Renal cortical epithelial cell (primary cell): ENCODE data around the gene NEURL1. TPM values are rescaled to one million over a fixed set of nuclear protein-coding genes. Genes with fewer than 3 reads are reported as not detected.

Experiments used
- DNase-seq: peaks from one replicate; pipeline ENCODE4 v3.0.0-alpha.2; 2011; ENCODE audit warnings: low read depth
- total RNA-seq: library from RNA; depleted of rRNA; stranded (reverse); fragments of >200 nt; gene quantifications from 2 replicates; pipeline ENCODE4 v1.2.3, GENCODE V29; 2014

NEURL1 gene, protein sequence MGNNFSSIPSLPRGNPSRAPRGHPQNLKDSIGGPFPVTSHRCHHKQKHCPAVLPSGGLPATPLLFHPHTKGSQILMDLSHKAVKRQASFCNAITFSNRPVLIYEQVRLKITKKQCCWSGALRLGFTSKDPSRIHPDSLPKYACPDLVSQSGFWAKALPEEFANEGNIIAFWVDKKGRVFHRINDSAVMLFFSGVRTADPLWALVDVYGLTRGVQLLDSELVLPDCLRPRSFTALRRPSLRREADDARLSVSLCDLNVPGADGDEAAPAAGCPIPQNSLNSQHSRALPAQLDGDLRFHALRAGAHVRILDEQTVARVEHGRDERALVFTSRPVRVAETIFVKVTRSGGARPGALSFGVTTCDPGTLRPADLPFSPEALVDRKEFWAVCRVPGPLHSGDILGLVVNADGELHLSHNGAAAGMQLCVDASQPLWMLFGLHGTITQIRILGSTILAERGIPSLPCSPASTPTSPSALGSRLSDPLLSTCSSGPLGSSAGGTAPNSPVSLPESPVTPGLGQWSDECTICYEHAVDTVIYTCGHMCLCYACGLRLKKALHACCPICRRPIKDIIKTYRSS
- total RNA-seq, result 0.05 and 1.4 TPM in 2 replicates

DNA sequence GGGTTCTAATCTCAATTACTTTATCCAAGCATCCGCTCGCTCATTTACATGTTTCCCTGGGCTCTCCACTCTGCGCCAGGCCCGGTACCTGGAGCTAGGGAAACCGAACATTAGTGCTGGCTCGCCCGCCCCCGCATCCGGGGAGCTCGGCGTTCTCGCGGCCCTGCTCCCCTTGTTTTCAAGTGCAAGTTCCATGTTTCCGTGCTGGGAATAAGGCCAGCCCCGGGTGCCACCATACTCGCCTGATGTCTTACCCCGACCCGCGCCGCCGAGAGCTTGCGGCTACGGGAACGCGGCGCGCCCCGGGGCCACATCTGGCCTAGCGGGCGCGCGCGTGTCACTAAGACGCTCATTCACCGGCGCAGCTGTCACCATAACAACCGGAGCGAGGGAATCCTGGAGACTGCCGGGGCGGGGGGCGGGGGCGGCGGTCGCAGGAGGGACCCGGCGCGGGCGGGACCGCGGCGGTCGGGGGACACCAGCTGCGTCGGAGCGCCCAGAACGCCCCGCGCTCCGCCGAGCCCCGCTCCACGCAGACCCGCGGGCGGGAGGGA is at the start of gene NEURL1:
NEURL1 (plus strand) TSS at position 344 of the 554 bp plus-strand sequence. CDS start 683 bp downstream, outside the sequence.
- DNase-seq, result no peak

DNA sequence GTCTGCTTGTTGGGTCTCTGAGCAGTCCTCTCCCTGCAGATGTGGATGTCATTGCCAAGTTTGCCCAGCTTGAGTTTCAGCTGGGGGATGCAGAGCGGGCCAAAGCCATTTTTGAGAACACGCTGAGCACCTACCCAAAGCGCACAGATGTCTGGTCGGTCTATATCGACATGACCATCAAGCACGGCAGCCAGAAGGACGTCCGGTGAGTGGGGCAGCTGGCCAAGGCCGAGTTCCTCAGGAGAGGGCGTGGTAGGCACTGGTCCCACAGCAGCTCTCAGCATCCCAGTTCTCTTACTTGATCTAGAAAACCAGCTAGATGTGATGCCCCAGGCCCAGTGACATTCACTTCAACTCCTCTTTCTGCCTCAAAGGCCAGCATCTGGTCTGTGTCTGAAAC is 49.0 kb upstream of the NEURL1 start:
- DNase-seq, result no peak

DNA sequence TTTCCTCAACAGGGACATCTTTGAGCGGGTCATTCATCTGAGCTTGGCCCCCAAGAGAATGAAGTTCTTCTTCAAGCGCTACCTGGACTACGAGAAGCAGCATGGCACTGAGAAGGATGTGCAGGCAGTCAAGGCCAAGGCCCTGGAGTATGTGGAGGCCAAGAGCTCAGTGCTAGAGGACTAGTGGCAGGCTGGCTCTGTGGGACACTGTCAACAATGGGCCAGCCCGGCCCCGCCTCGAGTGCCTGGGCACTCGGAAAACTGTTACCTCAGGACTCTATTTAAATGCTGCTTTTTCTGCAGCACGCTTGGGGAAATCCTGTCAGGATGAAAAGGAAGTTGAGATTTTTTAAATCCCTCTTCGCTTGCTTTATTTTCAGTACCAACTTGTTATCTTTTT is 48.1 kb upstream of the NEURL1 start:
- no peak for DNase-seq

DNA sequence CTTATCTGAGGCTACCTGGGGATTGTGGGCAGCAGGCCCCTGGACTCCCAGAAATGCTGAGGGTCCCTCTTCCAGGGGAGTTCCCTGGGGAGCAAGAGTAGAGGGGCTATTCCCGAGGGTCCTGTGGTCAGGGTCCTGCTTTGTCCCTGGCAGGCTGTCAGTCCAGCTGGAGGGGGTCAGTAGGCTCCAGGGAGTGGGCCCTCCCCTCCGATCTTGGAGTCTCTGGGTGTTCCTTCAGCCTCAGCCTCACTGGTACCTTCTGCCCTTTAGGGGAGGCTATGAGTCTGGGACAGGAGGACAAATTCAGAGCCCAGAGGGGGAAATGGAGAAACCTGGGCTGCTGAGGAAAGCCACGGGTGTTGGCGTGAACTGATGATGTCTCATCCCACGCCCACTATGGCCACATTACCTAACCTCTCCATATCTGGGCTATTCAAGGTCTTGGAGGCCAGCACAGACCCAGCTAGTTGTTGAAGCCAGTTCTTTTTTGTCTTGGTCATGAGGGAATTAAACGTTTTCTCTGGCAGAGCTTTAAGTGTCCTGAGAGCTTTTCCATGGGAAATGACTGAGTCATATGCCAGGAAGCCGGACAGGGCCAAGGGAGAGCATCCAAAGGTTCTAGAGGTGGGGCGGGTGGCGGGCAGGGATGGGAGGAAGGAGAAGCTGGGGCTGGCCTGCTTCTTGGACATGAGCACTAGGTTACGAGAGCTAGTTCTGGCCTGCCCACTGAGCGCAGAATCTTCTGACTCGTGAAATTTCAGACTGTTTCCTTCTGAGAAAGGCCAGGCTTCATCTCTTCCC is 47.5 kb upstream of the NEURL1 start:
- no peak for DNase-seq

DNA sequence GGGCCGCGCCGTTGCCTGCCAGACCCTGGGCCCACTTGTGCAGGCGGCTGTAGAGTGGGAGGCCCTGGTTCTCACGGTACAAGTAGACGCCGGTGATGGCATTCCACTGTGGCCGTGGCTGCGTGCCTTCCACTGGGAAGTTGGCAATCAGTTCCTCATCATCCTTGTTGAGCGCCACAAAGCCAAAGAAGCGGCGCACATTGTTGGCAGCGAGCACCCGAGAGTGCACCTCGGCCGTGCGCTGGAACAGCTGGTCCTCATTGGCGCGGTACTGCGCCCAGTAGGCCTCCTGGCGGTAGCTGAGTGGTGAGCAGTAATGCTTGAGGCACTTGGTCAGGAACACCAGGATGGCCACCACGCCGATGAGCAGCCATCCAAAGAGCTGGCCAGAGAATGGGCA is 46.3 kb upstream of the NEURL1 start:
- no peak for DNase-seq

DNA sequence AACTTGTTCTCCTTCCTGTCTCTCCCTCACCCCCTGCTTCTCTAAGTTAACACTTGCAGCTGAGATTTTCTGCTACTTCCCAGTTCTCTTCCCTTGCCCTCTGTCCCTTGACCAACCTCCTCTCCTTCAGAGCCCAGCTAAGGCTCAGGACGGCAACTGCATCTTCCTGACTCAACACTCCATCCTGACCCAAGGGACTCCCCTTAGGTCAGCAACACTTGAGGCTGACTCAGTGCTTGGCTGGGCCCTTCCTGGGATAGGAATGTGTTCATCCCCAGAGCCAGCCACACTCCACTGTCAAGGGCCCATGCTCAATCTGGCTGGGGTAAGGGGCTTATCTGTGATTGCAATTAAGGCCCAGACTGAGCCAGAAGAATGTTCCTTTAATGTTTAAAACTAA is 44.8 kb upstream of the NEURL1 start:
- DNase-seq, result peak; percentile 53

DNA sequence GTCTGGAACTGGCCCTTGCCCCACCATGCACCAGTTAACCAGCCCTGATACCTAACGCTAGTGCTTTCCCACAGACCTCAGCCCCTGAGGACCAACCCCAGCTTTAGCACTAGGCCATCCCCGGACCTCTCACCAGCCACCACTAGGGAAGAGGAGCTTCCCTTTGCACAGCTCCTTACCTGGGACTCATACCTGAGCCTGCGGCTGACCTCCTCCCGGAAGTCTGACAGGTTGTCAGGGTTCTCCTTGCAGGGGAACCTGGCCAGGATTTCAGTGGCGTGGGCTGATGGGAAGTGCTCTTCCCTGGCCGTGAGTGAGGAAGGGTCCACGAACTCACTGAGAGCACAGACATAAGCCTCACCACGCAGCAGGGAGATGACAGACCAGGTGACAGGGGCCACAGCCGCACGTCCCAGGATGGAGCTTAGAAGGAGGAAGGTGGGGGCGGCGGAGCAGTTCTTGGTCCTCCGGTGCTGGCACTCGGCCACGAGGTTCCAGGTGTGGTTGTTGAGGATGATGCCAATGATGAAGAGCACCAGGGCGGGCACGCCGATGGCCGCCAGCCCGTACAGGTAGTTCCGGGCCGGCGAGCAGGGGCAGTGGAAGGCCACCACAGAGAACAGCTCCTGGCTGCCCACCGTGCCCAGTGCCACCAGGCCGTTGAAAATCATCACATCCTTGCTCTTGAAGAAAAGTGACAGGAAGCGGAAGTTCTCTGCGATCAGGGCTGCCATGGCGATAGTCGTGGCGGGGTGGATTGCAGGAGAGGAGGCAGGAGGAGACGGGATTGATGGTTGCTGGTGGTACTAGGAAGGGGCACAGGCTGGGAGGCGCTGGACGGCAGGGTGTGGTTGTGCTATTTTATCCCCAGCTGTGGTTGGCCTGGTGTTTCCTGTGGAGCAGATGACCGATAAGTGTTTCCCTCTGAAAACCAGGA is 44.0 kb upstream of the NEURL1 start:
- no peak for DNase-seq

DNA sequence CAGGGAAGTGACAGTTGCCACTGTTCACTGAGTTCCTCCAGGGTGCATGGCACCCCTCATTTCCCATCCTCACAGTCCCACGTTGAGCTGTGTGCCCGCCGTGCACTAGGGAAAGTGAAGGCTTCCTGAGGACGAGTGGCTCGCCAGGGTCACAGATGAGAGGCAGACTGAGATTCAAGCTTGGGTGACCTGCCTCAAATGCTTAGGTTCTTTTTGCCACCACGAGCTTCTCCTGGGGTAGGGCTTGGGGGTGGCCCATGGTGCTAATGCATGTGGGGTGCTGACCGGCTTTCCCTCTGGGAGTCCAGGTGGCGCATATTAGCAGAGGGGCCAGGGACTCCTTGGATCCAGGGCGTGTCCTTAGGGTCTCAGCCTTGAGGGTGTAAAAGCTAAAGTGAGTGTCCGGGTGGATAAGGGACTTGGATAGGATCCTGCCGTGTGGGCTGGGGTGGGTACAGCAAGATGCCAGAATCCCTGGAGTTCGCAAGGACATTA is 43.3 kb upstream of the NEURL1 start:
- DNase-seq, result no peak

DNA sequence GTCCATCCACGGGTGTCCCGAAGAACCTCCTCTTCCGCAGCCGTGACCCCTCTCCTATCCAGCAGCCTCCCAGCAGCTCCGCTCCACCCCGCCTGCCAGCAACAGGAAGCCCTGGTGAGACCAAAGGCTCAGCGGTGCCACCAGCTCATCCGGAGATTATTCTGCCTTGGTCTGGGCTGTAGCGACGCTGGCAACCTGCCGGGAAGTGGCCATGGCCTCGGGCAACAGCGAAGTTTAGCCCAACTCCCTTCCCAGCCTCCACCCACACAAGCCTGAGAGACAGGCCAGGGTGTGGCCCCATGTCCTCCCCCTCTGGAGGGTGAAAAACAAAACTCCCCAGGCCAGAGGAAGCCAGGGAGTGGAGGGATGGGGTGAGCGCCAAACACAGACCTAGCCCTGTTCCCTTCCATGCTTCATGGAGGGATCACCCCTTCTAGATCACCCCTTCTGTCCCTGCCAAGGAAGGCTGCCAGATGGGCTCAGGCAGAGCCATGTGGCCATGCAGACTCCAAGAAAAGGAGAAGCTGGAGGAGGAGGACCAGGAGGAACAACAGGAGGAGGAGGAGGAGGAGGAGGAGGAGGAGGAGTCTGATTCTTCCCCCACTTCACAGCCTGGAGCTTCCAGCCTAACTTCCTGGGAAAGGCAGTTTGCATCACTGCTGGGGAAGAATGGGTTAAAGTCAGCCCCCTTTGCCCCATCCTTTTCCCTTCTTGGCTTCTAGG is 42.3 kb upstream of the NEURL1 start:
- peak; percentile 30 for DNase-seq

DNA sequence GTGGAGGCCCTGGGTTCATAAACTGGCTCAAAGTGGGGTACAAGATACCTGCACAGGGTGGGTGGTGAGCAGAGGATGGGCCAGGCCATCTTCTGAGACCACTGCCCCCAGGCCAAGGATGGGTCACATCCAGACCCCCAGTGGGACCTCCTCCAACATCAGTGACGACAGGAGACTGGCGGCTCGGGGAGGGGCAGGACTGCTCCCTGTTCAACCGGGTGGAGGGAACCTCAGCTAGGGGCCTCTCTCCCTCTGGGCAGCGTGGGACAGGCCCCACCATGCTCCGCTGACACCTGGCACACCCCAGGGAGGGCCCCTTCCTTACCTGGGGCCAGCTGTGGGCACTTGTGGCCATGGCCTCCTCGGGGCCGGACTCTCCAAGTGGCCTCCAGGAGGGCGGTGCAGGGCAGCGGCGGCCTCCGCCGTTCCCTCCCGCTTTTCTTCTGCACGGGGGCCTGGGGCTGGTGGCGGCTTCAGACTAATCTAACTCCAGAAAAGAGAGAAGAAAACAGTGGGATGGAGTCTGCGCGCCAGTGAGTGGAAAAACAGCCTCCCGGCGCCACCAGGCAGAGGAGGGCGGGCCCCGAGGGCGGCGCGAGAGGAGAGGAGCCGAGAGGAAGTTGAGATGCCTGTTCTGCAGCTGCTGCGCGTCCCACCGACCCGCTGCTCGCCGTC is 41.5 kb upstream of the NEURL1 start, which contains the start of gene CALHM2:
CALHM2 (minus strand) TSS at position 540 of the 675 bp plus-strand sequence. CDS start 2,429 bp downstream, outside the sequence.
- peak; percentile 2 for DNase-seq

DNA sequence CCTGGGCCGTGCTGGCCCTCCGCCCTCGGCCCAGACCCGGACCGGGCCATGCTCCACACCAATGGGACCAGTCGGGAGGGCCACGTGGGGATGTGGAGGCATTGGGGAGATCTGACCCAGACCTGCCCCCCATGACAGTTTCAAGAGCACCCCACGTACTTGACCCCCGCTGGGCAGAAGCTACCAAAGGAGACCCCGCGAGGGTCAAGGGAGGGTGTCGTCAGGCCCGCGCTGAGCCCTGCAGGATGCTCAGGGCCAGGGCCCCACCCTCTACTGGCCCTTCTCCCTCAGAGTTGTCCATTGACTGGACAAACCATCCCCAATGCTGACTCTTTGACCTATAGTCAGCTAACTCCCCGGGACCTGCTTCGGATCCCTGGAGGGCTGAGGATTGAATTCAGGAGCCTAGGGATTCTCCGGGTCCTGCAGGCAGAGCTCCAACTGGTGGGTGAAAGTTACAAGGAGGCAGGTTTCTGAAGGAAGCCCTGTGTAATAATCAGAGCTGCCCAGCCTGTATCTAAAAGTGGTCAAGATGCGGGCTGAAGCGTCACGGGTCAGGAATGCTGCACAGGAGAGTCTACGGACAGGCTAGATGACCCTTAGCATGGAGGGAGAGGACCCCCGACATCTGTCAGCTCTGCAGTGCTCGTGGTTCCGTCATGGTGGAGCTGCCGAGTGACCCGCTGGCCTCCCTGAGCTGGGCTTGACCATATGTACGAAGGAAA is 40.8 kb upstream of the NEURL1 start:
- DNase-seq, result no peak

DNA sequence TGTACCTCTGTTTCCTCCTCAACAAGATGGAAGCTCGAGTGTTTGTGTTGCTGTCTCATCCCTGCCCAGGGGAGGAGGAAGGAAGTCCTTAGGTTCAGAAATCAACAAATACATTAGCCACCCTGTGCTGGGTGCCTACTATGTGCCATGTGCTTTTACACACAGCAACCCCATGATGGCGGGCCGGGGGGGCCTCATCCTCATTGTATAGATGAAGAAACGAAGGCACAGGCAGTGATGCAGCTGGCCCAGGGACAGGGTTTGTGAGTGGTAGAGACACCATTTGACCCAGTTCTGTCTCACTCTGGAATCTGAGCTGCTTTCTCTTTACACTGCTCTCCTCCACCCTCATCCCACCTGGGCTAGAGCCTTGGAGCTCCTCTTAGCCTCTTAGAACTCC is 39.5 kb upstream of the NEURL1 start:
- DNase-seq, result no peak

DNA sequence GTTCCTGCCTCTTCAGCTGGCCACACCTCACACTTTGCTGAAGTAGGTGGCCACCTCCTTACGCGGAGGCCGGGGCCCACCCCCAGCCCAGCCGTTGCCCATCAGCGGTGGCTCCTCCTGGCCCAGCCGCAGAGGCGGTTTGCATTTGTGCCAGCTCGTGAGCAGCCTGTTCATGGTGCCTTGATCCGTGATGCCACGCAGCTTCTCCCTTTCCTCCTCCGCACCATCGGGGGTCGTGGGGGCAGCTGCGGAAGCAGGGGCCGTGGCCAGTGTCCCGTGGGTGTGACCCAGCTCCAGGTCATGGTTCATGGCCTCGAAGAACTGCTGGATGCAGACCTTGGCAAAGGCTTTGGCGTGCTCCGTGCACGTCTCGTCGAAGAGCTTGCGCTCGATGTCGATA is 38.3 kb upstream of the NEURL1 start:
- no peak for DNase-seq

DNA sequence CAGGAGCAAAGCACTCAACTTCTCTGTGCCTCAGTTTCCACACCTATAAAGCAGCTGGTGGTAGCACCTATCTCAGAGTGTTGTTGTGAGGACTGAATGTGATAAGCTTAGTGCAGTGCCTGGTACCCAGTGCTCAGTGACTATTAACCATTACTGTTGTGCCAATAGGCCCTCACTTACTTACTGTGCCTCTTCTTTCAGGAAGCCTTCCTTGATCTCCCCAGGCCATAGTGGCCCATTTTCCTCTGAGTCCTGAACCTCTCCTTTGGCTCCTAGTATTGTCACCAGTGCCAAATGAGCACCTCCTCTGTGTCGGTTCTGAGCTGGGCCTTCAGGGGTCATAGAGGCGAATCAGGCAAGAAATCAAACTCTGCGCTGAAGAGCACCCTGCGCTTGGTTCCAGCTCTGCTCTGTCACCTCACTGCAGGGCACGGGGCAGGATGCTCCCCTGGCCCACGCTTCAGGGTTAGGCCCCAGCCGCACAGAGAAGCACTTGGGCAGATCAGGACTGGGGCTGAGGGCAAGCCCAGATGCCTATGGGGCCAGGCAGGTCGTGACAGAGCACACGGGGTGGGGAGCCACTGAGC is 37.3 kb upstream of the NEURL1 start:
- DNase-seq, result no peak

DNA sequence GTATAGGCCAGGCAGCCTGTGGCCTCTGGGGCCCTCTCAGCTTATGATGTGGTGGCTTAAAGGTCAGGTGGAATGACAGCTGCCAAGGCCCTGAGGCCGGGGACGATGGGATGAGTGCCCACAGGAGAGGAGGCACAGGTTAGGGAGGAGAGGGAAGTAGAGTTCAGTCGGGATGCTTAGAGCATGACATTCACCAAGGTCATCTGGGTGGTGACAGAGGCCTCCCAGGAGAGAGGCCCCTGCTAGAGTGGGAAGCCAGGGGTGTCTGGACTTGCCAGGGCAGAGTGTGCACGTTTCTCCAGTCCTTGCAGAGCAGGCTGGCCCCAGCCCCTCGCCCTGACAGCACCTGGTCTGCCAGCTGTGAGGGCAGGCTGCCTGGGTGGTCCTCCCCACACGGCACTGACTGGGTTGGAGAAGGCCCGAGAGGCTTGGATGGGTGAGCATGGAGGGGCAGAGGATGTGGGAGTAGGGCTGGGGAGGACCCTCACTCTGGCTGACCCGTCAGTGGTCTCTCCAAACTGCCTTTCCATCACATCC is 36.3 kb upstream of the NEURL1 start:
- DNase-seq, result no peak

DNA sequence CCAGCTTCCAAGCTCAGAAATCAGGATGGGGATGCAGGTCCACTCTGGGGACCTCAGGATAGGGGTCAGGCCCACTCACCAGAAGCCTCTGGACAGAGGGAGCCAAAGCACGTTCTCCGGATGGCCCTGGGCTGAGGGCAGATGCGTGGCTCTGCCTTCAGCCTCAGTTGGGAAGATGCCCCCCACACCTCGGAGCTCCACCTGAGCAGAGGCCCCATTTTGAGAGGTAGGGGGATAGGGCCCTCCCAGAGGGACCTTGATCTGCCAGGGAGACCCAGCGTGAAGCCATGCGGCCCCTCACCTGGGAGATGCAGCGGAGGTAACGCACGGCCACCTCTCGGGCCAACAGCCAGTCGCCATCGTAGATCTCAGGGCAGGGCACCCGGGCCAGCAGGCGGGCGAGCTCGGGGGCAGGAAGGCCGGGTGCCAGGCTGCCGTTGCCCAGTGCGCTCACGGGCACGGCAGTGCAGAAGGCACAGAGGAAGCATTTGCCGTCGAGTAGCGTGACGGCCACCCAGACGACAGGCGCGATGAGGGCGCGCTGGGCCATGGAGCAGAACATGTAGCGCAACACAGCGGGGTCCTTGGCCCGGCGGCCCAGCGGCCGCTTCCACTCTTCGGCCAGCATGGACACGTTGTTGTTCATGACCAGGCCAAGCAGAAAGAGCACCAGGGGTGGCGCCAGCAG is 35.5 kb upstream of the NEURL1 start:
- no peak for DNase-seq

DNA sequence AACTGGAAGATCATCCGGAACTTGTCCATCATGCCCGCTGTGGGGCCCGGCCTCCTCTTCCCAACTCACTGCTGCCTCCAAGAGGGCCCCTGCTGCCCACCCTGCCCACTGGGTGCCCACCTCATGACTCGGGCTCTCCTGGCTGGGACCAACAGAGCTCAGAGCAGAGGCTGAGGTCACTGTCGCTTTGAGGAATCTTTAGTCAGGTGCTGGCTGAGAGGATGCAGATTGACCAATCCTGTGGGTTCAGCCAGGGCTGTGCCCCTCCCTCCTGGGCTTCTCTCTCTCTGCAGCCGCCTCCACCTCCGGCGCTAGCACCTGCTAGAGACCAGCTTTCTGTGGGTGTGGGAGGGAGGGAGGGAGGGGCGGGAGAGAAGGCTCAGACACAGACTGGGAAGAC is 34.8 kb upstream of the NEURL1 start, which contains the start of gene CALHM1:
CALHM1 (minus strand) TSS at position 181 of the 400 bp plus-strand sequence; CDS start at position 32, 149 bp downstream.
- DNase-seq, result no peak

DNA sequence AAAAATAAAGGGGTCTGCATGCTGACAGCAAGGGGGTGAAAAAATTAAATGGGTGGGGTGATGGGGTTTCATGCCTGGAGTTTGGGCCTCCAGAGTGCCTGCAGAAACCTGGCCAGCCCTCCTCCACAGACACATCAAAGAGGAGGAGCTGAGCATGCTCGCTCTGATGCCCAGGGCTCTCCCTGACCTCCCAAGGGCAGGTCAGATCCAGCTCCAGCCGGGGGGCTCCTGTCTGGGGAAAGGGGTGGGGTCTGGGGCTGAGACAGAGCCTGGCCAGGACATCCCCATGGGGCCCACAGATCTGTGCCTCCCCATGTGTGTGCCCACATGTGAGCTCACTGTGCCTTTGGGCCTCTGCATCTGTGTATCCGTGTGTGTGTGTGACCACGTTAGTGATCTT is 33.9 kb upstream of the NEURL1 start:
- no peak for DNase-seq
